ENCODE measurements around the gene IZUMO4.

IZUMO4 gene

DNA sequence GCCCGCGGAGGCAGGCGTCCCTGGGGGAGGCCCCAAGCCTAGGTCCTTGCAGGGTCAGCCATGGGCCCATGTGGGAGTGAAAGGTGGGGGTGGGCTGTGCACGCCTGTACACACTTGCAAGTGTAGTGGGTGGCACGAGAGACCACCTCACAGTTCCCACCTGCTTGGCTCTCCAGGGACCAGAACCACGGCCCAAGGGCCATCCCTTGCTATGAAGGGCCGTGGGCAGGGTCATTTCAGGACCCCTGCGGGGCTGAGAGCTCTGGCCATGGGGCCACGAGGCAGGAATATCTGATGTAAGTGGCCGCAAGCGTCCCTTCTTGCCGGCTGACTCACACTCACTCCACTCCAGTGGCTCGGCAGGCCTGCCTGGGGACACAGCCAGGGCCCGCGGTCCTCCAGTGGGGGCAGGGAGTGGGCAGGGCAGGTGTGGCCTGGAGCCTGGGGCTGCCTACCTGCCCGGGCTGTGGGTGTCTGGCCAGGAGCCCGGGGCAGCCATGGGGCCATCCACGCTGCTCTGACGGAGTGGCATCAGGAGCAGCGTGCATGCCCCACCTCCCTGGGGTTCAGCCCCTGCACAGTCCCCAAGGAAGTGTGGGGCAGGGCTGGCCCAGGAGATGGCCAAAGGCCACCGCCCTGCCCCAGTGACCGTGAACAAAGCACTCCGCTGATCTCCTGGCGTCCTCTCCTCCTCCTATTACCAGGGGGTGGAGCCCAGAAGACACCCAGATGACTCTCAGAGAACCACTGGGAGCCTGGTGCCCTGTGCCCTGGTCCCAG is 37.1 kb upstream of the IZUMO4 start:
- H3K4me3 ChIP-seq (ENCODE audit: low read depth, low read length), result no peak overlapping the region
- DNase-seq (ENCODE audit: low read depth, low spot score), result peak; percentile 79
- TF ChIP-seq, protein P1, sequence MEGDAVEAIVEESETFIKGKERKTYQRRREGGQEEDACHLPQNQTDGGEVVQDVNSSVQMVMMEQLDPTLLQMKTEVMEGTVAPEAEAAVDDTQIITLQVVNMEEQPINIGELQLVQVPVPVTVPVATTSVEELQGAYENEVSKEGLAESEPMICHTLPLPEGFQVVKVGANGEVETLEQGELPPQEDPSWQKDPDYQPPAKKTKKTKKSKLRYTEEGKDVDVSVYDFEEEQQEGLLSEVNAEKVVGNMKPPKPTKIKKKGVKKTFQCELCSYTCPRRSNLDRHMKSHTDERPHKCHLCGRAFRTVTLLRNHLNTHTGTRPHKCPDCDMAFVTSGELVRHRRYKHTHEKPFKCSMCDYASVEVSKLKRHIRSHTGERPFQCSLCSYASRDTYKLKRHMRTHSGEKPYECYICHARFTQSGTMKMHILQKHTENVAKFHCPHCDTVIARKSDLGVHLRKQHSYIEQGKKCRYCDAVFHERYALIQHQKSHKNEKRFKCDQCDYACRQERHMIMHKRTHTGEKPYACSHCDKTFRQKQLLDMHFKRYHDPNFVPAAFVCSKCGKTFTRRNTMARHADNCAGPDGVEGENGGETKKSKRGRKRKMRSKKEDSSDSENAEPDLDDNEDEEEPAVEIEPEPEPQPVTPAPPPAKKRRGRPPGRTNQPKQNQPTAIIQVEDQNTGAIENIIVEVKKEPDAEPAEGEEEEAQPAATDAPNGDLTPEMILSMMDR (IDR thresholded peaks at IDR 0.05; ENCODE audit: low read depth, low read length), result no peak
- in situ Hi-C loops (cut with HindIII; ENCODE audit: low sequenced_read_pairs), result no loop called here

DNA sequence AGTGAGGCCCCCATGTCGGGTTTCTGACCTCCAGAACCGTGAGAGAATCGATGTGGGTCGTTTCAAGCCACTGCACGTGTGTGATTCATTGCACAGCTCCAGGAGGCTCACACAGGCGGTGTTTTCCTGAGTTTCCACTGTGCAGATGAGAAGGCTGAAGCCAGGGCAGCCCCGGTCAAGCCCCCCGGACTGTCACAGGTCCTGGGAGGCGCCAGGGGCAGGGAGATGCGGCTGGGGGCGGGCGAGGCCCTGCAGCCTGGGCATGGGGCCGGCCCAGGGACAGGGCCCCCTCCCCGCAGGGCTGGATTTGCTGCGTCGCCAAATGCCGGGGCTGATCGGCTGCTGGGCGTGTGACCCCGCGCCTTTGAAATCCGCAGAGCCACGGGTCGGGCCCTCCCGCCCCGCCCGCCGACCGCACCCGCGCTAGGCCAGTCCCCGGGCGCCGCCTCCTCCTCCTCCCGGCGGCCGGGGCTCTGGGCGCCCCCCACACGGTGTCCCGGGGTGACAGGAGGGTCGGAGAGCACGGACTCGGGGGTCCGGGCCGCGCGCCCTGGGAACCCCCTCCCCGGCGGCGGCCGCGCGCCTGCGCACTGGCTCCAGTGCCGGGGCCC is 35.7 kb upstream of the IZUMO4 start:
- in situ Hi-C loops (cut with HindIII; ENCODE audit: low sequenced_read_pairs), result no loop called here
- H3K4me3 ChIP-seq (ENCODE audit: low read depth, low read length), result peak overlapping the region; percentile 26
- TF ChIP-seq, protein P1 (IDR thresholded peaks at IDR 0.05; ENCODE audit: low read depth, low read length), result no peak
- DNase-seq (ENCODE audit: low read depth, low spot score), result peak; percentile 84

DNA sequence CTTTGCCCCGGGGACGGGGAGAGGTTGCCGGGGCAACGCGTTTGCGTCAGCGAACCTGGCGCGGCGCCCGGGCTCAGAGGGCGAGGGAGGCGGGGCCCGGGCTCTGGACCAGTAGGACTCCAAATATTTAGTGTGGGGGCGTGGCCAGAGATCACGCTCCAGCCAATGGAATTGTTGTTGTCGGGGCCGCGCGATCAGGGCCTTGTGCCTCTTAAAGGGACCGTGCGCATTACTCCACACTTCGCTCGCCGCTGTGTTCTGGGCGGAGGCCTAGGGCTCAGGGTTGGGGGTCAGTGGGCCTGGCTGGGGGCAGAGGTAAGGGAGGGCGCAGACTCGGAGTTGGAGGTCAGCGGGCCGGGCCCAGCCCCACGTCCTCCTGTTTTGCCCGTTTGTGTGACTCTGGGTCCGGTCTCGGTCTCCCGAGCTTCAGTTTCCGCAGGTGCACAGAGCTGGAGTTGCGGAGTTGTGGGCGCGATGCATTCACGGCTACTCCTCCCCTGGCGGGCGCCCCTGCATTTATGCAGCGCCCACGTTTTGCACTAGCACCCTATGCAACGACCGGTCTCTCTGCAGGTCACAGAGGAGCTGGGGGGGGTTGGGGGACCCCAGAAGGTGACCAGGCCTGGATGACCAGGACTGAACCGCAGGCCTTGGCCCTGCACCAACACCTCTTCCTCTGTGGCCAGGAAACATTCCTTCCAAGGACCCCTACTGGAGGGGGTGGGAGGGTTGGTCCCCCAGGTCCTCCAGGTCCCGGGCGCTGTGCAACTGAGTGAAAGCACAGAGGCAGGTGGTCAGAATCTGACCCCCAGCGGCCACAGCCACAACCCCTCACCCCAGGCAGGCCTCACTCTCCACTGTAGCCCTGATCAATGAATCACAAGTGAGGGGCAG is 35.0 kb upstream of the IZUMO4 start:
- TF ChIP-seq, protein P1 (IDR thresholded peaks at IDR 0.05; ENCODE audit: low read depth, low read length), result no peak
- in situ Hi-C loops (cut with HindIII; ENCODE audit: low sequenced_read_pairs), result no loop called here
- DNase-seq (ENCODE audit: low read depth, low spot score), result peak; percentile 98
- peak overlapping the region; percentile 50 for H3K4me3 ChIP-seq (ENCODE audit: low read depth, low read length)

DNA sequence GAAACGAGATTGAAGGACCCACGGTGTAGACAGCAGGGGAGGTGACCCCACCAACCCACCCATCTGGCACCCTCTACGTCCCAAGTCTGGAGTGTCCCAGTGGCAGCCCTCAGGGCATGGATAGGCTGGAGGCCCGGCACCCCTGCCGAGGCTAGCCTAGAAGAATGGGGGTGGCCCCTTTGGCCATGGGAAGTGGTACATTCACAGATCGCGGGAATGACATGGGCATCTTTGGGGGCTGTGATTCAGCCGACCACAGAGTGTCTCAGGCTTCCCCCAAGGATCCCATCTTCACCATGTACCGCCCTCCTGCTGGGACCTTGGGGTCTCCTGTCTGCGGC is 34.4 kb upstream of the IZUMO4 start:
- peak overlapping the region; percentile 50 for H3K4me3 ChIP-seq (ENCODE audit: low read depth, low read length)
- TF ChIP-seq, protein P1 (IDR thresholded peaks at IDR 0.05; ENCODE audit: low read depth, low read length), result no peak
- no peak for DNase-seq (ENCODE audit: low read depth, low spot score)
- in situ Hi-C loops (cut with HindIII; ENCODE audit: low sequenced_read_pairs), result no loop called here

DNA sequence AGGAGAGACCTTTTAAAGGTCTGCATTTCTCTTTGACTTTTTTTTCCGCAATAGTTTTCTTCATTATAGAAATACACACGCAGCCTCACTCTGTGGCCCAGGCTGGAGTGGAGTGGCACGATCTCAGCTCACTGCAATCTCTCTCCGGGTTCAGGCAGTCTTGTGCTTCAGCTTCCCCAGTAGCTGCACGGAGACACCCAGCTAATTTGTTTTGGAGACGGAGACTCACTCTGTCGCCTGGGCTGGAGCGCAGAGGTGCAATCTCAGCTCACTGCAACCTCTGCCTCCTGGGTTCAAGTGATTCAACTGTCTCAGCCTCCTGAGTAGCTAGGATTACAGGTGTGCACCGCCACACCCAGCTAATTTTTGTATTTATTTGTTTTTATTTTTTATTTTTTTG is 33.9 kb upstream of the IZUMO4 start:
- no peak overlapping the region for H3K4me3 ChIP-seq (ENCODE audit: low read depth, low read length)
- in situ Hi-C loops (cut with HindIII; ENCODE audit: low sequenced_read_pairs), result no loop called here
- TF ChIP-seq, protein P1 (IDR thresholded peaks at IDR 0.05; ENCODE audit: low read depth, low read length), result no peak
- DNase-seq (ENCODE audit: low read depth, low spot score), result no peak

DNA sequence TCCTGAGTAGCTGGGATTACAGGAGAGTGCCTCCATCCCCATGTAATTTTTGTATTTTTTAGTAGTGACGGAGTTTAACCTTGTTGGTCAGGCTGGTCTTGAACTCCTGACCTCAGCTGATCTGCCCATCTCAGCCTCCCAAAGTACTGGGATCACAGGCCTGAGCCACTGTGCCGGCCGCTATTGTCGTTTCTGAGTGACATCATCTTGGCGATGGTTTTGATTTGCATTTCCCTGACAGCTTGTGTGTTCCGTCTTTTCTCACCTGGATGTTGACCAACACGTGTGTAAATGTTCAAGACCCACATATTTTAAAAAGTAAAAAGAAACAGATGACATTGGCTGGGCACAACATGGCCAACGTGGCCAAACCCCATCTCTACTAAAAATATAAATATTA is 32.9 kb upstream of the IZUMO4 start:
- no peak for DNase-seq (ENCODE audit: low read depth, low spot score)
- in situ Hi-C loops (cut with HindIII; ENCODE audit: low sequenced_read_pairs), result no loop called here
- TF ChIP-seq, protein P1 (IDR thresholded peaks at IDR 0.05; ENCODE audit: low read depth, low read length), result no peak
- H3K4me3 ChIP-seq (ENCODE audit: low read depth, low read length), result no peak overlapping the region
